ENCODE measurements around the gene DTNB.

DNA sequence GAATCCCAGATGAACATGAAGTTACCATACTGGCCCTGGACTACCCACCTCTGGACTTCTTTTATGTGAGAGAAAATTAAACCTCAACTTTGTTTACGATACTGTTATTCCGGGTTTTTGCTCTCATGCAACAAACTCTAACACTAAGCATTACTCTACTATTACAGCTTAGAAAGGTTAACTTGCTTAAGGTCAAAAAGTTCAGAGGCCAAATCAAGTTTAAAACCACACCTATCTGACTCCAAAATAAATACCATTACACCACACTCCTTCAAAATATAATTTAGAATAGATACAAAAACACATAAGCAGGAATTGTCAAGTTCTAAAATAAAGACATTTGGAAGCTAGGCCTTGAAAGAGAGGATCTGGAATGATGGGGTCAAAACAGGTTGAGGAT lies 75.0 kb downstream of the DTNB start:
- no peak for TF ChIP-seq JUND (IDR thresholded peaks at IDR 0.05)
- TF ChIP-seq, protein P1, sequence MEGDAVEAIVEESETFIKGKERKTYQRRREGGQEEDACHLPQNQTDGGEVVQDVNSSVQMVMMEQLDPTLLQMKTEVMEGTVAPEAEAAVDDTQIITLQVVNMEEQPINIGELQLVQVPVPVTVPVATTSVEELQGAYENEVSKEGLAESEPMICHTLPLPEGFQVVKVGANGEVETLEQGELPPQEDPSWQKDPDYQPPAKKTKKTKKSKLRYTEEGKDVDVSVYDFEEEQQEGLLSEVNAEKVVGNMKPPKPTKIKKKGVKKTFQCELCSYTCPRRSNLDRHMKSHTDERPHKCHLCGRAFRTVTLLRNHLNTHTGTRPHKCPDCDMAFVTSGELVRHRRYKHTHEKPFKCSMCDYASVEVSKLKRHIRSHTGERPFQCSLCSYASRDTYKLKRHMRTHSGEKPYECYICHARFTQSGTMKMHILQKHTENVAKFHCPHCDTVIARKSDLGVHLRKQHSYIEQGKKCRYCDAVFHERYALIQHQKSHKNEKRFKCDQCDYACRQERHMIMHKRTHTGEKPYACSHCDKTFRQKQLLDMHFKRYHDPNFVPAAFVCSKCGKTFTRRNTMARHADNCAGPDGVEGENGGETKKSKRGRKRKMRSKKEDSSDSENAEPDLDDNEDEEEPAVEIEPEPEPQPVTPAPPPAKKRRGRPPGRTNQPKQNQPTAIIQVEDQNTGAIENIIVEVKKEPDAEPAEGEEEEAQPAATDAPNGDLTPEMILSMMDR (IDR thresholded peaks at IDR 0.05) = no peak
- TF ChIP-seq SMC3 (IDR thresholded peaks at IDR 0.05; ENCODE audit: low read depth, low read length) = no peak
- TF ChIP-seq TAF1 (IDR thresholded peaks at IDR 0.05; ENCODE audit: borderline replicate concordance, low read depth, low read length) = no peak

All from SK-N-SH (cell line).